GM21515 (cell line): ENCODE data around the gene SHFL.

Experiments used
- ATAC-seq: cut with Tn5 transposase; IDR thresholded peaks from one replicate; pipeline ENCODE4 v1.9.1; 2021; ENCODE audit not compliant: unreplicated experiment

SHFL gene

DNA sequence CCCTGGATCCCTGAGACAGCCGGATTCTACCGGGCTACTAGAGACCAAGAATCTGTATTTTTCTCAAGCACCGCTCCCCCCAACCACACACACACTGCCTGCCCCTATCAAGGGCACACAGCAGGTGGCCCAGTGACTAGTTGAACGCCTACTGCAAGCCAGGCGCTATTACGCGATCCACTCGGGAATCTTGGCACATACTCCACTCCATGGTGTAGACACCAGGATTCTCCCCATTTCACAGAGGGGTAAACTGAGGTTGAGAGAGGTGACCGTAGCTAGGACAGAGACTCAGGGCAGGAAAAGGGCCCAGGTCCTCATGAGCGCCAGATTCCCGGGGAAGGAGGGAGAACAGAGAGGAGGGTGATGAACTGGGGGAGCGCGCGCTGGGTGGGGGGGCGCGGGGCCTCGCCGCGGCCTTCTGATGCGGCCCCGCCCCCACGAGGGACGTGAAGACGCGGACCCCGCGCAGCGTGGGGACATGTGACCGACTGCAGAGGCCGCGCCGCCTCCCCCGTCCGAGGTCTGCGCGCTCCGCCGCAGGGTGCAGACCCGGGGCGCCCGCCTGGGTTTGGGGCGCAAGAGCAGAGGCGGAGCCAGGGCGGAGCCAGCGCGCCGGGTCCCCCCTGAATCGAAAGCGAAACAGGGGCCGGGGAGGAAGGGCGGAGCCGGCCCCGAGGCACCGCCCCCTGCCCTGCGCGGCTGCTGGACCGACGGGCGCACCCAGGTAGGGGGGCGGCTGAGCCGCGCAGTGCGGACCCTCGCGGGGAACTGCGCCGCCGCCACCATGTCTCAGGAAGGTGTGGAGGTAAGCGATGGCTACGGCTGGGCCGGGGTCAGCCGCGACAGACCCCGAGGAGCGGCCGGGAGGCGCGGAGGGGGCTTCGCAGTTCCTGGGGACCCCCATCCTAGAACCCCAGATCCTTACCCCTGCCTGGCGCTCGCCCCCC lies at the start of gene SHFL:
Gene SHFL (plus strand): TSS at position 677 of the 950 bp plus-strand sequence. CDS start 111 bp downstream, at position 788.
- peak; percentile 78 for ATAC-seq

DNA sequence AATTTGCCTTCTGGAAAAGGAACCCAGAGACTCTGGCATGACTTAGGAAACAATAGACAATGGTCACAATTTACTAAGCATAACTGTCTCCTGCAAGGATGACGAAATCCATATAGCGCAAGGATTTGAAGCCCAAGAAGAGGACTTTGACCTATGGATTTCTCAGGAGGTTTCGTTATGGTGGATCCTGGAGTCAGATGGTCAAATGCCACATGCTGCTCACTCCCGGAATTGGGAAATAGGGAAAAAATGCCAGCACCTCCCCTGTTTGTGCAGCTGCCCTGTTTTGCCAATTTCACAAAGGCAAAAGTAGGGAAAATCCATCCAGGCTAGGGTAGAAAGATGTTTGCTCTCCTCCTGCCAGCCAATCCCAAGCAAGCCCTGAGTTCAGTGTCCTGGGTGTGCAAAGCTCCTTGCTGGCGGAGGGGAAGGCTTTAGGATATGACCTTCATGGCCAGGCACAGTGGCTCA lies 49.5 kb upstream of the SHFL start:
- ATAC-seq, result no peak

DNA sequence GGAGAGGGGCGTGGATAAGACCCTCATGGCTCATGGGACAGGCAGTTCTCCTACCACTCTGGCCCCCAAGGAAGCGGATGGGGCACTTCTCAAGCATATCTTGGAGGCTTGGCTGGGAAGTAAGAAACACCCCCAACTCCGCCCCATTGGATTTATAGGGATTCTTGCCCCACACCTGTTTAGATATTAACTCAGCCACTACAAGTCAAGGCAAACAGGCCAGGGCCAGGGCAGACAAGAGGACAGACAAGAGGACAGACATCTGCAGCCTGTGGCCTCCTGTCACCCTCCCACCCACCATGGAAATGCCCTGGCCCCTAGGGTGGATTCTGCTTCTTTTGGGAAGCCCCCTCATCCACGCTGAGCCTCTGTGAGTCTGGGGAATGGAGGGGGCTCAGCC lies 48.8 kb upstream of the SHFL start:
- ATAC-seq, result no peak

DNA sequence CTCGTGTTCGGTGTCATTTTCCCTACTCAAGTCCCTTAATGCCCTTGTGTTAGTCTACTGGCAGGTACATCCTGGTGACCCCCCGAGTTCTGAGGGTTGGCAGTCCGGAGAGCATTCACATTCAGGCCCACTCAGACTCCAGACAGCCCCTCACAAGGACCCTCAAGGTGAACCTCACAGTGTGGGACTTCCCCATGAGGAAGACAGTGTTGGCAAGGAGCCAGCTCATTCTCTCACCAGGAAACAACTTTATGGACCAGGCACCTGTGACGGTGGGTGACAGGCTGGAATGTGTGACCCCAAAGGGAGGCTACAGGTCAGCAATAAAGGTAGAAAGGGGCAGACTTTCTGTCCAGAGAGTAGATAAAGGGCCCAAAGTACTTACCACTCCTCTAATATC lies 48.3 kb upstream of the SHFL start:
- no peak for ATAC-seq

DNA sequence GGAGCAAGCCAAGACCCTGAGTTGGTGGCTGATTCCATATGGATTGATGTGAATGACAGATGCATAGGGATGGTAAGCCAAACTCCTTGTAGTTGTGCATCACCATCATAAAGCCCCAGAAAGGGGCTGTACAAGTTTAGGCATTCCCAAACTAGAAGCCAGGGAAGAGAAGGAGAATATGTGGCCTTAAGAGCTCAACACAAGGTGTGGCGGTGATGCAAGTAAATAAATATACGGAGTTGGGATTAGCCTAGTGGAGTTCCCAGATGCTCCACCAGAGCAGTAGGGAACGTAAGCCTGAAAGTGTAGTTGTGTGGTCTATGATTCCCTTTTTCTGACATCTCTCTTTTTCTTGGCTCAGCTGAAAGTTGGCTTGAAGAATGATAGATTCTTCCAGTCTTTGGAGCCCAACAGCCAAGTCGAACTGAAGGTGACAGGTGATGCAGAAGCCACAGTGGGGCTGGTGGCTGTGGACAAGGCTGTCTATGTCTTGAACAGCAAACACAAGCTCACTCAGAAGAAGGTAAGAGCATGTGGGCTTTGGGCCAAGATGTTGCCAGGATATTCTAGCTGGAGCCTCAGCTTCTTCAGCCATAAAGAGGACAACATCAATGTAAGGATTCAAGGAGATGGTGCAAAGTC lies 42.7 kb upstream of the SHFL start:
- ATAC-seq, result no peak

DNA sequence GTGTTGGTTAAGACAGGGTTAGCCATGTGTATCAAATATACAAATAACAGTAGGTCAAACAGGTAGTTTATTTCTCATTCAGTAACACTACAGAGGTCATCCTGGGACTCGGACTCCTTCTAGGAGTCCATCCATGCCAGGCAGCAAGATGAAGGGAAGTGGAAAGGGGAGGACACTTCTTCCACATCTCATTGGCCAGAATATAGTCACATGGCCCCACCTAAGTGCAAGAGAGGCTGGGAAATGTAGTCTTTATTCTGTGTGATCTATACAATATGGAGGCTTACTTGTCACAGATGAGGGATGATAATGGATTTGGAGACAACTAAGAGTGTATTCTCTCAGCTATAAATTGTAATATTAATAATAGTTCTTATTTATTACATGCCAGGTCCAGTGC lies 41.7 kb upstream of the SHFL start:
- ATAC-seq, result no peak

DNA sequence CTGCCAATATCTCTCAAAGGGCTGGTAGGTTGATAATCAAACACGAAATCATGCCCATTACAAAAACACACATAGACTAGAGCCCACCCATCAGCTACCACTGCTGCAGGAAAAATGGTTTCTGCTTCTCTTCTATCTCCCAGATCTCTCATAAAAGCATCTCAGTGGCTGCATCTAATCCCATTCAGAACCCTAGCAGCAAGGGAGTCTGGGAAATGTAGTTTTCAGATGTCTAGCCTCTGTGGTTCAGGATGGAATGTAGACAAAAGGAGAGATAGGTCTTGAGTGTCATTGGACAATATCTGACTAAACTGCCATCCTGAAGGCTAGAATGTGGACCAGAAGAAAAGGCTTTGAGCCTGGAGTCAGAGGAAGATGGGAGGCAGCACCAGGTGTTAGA lies 40.7 kb upstream of the SHFL start:
- ATAC-seq, result no peak

DNA sequence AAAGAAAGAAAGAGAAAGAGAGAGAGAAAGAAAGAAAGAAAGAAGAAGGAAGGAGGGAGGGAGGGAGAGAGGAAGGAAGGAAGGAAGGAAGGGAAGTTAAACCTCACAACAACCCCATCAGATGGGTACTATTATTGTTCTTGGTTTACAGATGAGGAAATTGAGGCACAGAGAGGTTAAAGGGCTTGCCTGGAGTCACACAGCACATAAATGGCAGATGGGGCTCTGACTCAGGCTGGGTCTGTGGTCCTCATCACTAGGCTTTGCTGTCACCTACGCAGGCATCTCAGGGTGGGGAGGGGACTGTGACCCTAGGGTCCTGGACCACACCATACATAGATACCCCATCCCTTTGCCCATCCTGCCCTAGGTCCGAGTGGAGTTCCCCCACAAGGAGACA lies 36.5 kb upstream of the SHFL start:
- no peak for ATAC-seq

DNA sequence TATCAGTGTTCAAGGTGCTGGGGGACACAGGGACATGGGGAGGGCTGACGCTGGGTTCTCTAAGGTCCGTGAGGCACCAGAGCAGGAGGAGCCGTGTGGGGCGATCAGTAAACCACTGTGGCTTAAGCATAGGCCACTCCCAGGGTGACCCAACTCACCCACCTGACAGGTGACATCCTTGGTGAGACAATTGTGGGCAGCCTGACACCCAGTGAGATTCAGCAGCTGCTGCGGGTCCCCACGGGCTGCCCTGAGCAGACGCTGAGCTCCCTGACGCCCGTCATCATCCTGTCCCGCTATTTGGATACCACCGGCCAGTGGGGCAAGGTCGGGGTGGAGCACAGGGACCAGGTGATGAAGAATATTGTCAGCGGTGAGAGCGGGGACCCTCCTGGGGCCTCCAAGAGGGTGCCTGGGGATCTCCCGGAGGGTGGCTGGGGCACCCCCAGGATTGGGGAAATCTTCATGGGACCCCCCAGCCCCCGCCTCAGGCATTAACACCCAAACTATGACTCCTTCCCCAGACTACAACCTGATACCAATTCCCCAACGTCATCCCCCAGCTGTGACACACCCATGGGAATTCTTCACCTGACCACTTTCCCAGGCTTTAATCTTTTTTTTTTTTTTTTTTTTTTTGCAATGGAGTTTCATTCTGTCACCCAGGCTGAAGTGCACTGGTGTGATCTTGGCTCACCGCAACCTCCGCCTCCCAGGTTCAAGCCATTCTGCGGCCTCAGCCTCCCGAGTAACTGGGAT lies 33.3 kb upstream of the SHFL start:
- no peak for ATAC-seq

DNA sequence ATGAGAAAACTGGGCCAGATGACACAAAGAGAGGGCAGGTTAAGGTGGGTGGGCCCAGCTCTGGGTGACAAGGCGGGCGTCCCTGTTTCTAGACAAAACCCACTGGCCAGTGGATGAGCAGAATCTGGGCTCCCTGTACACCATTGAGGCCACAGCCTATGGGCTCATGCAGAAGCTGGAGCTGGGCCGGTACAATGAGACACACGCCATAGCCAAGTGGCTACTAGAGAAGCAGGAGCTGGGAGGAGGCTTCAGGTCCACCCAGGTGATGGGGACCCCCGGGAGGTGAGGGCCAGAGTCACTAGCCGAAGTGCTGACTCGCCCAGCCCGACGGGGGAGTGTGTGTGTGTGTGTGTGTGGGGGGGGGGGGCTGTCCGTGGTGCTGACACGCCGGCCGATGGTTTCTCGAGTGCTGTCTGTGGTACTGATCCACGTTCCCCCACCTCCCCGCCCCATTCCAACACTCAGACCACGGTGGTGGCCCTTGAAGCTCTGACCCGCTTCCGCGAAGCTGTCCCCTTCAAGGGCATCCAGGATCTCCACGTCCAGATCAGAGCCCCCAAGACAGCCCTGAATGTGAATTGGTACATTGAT lies 24.3 kb upstream of the SHFL start:
- ATAC-seq, result no peak

DNA sequence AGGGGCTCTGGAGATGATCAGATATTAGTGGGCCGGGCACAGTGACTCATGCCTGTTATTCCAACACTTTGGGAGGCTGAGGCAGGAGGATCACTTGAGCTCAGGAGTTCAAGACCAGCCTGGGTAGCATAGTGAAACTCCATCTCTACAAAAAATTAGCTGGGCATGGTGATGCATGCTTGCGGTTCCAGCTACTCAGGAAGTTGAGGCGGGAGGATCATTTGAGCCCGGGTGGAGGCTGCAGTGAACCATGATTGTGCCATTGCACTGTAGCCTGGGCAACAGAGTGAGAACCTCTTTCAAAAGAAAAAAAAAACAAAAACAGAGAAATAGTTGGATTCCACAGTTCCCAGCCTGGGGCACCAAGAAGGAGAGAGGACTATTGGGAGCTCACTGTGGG lies 17.9 kb upstream of the SHFL start:
- ATAC-seq, result no peak

DNA sequence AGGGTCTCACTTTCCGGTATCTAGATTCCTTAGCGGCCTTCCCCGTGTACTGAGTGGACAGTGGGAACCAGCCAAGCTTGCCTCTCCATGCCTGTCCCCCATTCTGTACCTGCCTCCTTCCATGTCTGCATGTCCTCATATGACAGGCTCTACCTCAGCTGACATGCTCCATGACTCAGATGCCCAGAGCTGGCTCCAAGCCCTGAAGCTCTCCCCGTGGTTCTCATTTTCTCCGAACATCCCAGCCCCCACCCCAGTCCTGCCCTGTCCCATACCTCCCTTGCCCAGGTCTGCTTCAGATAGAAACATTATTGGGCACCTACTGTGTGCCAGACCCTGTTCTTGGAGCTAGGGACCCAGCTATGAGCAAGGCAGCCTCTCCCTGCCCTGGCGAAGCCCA lies 17.1 kb upstream of the SHFL start:
- ATAC-seq, result no peak

DNA sequence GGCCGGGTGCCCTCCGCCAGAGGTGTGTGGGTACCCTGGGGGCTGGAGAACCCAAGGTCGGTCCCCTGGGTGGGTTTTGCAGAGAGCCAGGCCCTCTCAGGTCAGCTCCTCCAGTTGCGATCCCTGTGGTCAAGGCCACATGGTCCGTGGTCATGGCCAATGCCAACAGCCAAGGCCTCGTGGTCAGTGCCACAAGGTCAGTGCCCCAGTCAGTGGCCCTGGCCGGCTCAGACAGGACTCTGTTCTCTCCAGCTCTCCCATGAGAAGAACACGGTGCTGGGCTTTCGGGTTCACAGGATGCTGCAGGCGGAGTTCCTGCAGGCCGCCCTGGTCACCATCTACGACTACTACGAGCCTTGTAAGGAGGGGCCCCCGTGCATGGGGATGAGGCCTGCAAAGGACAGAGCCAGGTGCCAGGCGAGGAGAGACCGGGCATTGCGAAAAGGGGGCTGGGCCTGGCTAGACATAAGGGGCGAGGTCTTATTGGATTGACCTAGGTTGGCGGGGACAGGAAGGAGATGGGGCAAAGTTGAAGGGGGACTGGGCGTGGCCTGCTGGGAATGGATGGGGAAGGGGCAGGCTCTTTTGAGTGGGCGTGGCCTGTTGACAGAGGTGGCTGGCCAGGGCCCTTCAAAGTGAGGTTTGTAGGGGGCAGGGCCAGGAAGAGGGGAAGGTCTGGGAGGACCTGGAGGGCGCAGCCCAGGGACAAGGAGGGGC lies 15.2 kb upstream of the SHFL start:
- ATAC-seq, result no peak

DNA sequence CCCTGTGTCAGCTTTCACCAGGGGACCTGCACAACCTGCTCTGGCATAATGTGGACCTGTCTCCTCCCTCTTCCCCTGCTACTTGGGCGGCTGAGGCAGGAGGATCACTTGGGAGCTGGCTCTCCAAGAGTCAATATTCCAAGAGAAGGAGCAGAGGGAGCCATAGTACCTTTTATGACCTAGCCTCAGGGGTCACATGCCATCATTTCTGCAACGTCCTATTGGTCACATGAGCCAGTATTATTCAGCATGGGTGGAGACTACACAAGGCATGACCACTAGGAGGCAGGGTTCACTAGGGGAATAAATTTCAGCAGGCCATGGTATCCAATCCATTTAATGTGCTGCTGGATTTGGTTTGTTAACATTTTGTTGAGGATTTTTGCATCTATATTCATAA lies 12.0 kb upstream of the SHFL start:
- ATAC-seq, result no peak

DNA sequence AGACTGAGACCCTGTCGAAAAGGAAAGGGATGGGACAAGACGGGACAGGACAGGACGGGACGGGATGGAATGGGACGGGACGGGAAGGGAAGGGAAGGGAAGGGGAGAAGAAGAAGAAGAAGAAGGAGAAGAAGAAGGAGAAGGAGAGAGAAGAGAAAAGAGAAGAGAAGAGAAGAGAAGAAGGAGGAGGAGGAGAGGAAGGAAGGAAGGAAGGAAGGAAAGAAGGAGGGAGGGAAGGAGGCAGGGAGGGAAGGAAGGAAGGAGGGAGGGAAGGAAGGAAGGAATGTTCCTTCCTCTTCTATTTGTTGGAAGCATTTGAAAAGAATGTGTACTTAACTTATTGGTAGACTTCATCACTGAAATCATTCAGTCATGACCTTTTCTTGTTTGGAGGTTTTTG lies 9.6 kb upstream of the SHFL start:
- ATAC-seq, result no peak

DNA sequence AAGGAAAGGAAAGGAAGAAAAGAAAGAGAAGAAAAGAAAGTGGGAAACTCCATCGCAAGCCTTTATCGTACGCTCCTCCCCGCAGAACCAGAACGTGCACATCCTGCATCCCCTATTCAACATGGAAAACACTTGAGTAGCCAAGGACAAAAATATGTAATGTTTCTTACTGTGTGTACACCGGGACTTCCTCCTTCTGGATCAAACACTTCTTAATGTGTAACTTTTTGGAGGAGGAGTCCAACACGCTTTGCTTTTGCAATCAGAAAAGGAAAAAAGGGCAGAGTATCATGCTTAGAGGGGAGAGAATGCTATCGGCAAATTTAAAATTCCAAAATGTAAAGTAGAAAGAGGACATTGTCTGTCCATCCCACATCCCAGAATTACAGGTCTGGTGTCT lies 7.8 kb upstream of the SHFL start:
- ATAC-seq, result no peak

DNA sequence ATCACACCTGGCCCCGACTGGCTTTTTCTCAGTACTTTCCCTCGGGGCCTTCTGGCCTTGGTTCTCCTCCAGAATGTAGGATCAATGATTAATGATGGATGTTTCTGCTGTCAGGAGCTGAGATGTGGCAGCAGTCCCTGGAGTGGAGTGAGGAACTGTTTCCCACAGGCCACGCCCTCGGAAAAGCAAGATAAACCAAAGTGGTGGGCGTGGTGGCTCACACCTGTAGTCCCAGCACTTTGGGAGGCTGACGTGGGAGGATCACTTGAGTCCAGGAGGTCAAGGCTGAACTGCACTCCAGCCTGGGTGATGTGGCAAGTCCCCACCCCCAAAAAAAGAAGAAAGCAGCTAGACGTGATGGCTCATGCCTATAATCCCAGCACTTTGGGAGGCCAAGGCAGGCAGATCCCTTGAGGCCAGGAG lies 7.1 kb upstream of the SHFL start:
- no peak for ATAC-seq

DNA sequence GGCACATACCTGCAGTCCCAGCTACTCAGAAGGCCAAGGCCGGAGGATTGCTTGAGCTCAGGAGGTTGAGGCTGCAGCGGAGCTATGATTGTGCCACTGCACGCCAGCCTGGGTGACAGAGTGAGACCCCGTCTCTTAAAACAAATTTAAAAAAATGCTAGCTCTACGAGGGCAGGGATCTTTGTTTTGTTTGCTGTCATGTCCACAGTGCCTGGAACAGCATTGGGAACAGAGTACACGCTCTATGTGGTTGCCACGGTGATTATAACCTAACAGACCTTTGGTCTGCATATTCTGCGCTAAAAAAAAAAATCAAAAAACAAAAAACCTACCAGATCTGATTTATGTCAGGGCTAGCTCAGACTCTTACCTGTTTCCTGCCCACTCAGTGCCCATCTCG lies 2.2 kb upstream of the SHFL start:
- no peak for ATAC-seq

DNA sequence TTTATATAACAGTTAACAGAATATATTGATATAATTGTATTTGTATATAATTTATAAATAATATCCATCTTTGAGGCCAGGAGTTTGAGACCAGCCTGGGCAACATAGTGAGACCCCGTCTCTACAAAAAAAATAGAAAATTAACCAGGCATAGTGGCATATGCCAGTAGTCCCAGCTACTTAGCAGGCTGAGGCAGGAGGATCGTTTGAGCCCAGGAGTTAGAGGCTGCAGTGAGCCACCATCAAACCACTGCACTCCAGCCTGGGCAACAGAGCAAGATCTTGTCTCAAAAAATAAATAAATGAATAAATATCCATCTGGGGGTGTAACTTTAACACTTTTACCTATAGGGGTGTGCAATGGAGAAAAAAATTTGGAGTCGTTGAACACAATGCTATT lies 1.3 kb upstream of the SHFL start:
- ATAC-seq, result no peak

DNA sequence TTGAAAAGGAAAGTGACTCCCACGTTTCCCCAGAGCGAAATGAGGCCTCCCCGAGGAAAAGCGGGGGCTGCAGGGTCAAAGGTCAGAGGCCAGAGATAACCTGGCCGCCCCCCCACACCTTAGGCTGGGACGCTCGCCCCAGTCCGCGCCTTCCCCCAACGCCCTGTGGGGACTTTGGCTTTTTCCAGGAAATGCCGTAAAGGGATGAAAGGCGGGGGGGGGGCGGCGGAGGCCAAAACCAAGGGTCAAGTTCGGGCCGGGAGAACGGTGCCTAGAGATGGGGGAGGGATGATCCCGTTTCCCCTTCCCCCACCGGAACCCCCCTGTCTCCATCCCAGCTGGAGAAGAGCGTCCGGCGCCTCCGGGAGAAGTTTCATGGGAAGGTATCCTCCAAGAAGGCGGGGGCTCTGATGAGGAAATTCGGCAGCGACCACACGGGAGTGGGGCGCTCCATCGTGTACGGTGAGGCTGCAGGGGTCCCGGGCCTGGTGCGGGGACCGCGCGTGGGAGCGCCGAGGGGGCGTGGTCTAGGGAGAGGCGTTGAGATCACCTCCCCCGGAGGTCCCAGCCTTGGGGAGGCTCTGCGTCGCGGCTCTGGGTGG lies 575 bp downstream of the SHFL start:
- no peak for ATAC-seq
